HG03060 (cell line): ENCODE measurements around the gene TMEM253.
A peak's percentile ranks its signal among the peaks of the same experiment; 100 is the strongest.

ENCODE experiments used
- ATAC-seq: cut with Tn5 transposase; IDR thresholded peaks from one replicate; pipeline ENCODE4 v1.9.1; 2021; ENCODE audit warnings: low read depth, moderate number of reproducible peaks; ENCODE audit not compliant: unreplicated experiment

Gene TMEM253

DNA sequence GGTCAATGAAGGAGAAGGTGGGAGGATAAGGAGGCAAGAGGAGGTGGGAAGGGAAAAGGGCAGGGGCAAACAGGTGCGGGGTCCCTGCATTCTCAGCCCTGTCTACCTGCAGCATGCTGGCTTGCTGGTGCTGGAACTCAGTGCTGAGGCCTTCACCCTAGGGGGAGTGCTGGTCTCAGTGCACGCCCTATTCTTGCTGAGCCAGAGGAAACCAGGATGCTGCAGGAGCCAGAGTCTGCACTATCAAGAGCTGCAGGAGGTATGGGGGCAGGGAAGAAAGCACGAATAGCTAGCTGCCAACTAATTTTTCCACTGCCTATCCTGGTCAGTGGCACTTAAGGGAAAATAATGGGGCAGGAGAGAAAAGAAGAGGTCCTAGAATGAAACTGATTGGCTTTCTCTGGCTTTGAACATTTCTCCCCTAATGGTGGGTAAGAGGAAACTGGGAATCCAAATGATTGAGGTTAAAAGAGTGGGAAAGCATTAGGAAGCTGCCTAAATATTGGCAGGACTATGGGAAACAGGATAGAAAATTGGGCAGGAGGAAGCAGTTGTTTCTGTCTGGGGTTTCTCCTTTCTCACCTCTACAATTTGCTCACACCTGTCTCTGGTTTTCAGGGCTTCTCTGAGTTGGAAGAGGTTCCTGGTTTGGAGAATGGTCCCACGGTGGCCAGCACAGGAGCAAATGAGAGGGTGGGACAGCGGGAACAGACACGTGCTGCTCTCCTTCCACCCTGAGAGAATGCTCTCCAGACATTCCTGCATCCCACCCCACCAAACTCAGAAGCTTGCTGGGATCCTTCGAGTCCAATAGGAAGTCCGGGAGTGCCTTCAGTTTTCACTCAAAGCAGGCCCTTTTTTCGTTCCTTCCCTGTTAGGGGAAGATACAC is 1.9 kb downstream of the TMEM253 start:
- no peak for ATAC-seq

DNA sequence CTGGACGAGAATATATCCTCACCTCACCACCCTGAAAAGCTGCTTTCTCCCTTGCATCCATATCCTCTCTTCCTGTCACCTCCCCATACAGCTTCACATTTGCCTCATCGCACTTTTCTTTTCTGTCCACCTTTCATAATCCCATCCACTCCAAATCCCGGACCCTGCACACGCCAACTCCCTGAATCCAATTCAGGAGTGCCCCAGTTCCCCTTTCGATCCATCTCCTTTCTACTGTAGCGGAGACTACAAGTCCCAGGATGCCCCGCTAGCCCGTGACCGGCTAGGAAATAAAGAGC is 2.5 kb downstream of the TMEM253 start:
- ATAC-seq = no peak

DNA sequence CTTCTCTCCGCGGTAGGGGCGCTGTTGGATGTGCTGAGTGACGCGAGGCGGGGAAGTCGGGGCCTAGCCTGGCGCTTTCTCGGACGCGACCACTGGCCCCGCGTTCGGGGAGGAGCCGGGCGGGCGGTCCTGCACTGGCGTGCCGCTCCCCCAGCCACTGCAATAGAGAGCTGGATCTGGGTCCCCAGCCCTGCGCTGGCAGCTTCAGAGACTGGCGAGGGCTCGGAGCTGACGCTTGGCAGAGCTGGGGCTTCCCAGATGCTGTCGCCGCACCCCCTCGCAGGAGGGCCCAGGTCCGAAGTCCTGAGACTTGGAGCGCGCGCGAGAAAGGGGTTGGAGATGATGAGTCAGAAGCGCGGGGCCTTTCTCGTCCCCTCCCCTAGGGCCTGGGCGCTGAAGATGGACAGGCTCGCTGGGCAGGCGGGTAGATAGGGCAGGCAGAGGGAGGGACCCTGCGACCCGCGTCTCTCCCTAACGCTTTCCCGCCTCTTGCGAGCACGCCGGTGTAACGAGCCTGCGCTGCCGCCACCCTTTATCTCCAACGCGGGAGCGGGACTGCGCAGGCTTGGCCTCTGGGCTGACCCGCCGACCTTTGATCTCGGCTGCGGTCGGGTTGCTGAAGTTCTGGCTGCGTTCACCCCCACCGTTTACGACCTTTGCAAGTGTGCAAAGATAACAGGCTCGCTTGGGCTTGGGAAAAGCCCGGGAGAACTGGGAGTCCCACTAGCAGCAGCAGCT is 3.0 kb downstream of the TMEM253 start:
- peak; percentile 79 for ATAC-seq

DNA sequence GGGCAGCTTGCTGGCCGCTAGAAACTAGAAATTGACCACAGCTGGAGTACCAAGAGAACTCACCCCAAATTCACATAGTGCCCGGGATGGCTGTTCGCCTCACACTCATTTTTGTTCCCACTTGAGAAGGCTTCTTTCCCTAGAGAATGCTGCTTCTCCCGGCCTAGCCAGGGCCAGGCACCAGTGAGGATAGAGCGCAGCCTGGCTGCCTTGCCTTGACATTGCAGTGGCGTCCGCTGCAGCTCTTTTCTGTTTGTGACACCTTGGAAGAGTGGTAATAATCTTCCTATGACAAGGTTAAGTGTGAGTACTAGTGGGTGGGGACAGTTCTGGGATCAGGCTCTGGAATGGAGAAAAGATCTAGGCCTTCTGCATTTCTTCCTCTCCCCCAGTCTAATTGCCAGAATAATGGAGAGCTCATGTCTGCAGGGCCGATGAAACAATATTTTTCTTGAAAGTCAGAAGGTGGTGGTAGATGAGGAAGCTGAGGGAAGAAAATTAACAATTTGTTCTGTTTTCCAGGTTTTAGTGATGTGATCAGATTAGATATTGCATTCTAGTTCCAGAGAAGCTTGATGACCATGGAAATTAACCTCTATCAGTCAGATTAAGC is 3.7 kb downstream of the TMEM253 start:
- ATAC-seq = no peak

DNA sequence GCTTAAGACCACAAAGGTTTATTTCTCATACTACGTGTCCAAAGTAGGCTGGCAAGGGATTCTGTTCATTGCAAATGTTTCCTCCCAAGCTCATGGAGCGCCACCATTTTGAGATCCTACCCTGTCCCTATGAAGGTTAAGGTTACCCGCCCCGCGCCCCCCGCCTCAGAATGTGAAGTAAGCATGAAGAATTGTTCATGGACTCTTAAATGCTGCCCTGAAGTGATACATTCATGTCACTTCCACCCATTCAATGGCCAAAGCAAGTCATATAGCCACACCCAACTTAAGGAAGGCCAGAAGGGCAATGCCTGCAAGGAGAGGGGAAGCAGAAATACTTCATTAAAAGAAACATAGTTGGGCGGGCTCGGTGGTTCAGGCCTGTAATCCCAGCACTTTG is 4.2 kb downstream of the TMEM253 start:
- no peak for ATAC-seq

DNA sequence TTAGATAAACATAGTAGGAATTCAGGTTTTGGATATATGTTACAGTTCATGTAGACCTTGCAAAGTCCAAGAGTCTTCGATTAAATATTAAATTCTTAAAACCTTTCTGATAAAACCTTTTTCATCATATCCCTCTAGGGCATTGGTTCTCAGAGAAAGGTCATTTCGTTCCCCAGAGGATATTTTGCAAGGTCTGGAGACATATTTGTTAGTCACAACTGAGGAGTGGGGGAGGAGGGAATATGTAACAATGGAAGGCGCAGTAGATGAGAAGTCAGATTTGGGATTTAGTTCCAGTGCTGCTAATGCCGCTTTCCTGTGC is 5.3 kb downstream of the TMEM253 start:
- no peak for ATAC-seq

DNA sequence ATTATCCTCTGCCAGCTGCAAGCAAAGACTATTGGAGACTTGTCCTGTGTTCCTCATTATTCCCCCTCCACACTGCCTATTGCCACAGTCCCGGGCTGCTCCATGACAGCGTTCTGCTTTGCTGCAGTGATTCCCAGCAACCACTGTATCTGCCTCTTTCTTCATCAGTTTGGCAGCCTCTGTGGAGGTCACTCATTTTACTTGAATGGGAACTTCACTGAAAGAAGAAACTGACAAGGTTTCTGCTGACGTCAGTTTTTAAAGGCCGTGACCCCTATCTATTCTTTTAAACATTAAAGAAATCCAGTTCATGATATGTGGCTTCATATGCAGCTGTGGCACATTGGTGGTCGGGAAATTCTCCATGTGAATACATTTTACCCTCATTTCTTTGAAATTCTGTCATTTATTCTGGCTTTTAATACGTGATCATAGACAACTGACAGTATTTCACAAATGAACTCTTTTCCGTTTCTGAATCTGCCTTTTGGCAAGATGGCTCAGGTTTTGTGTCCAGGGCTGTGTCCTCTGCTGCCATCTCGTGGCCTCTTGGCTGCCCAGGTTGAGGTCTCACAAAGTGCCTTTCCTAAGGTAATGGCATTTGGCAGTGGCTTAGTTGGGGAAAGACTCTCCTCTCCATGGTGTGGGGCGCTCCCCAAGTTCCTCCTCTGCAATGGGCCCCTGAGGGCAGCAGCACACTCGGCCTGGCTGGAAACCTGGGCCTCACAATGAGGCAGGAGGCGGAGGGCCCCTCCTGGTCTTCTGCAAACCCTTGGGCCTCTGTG is 5.8 kb downstream of the TMEM253 start:
- ATAC-seq = no peak

DNA sequence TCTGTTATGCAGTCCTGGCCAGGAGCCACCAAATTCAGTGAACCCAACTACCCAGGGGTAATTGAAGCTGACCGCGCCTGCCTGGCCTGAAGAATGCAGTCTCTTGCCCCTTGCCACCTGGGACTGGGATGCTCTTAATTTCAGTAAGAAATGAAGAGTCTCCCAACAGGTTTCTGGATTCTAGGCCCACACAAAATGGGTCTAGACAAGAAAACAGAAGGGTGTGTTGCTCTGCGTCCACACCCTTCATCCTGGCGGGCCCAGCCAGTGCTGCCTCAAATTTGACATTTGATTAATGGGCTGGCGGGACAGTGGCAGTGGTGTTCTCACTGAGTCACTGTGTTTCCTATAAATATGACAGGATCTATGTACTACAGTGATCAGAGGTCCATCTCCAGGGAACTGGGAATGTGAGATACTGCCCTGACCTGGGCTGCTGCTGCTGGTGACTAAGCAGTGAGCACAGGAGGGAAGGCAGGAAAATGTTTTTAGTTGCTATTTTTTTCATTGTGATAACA is 6.5 kb downstream of the TMEM253 start:
- ATAC-seq = no peak

DNA sequence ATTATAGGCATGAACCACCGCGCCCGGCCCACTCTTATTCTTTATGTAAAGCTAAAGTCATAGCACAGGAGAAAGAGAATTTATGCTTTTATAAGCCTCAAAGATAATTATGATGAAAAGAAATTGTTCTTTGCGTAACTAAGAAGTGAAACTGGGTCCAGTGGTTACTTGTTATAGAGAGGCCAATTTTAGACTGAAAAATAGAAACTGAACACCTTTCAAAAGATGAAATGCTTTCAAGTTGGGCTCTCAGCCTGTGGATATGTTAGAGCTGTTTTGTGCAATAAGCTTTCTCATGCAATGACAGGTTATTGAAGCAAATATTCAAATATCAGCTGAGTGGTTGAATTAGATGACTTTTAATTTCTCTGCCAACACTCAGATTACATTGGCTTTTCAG is 7.9 kb downstream of the TMEM253 start:
- ATAC-seq = no peak

DNA sequence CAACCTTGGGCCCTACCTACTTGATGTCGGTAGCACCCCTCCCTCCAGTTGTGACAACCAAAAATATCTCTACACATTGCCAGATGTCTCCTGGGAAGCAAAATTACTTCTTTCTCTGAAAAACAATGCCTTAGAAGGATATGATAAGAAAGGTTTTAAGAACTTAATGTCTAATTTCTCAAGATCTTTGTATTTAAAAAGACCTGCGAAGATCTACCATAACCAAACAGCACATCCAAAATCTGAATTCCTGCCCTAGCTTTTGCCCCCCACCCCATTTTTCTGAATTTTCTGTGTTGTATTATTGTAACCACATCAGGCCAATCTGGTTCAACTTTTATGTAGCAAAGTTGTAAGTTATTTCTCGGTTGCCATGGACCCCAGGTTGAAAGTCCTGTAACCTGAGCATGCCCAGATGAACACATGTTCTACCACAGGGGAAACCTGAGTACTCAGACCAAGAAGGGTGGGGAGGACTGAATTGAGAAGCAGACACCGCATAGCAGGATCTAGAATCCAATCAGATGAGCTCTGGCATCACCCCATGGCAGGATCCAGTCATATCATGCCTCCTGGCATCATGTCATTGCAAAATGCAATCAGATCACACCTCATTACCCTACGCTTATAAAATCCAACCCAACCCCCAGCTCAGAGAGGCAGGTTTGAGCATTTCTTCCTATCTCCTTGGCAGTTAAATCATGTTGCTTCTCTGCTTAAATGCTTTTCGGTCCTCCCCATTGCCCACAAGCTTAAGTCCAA is 8.7 kb downstream of the TMEM253 start:
- ATAC-seq = no peak

DNA sequence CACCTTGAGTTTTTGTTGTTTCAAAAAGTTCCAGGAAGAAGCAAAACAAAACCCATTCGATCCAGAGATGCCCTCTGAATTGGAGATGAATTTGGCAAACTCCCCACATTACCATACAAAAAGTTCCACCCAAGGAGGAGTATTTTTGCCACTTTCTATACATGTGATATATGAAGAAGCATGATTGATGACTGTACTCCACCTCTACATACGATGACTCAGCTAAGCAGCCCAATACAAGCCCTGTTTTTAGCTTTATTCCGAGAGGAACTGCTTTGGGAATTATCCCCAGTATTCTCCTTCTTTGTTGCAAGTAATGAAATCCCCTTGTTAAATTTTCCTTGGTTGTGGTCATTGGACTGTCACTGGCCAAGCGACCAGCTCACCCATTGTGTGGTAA is 11.4 kb downstream of the TMEM253 start:
- no peak for ATAC-seq

DNA sequence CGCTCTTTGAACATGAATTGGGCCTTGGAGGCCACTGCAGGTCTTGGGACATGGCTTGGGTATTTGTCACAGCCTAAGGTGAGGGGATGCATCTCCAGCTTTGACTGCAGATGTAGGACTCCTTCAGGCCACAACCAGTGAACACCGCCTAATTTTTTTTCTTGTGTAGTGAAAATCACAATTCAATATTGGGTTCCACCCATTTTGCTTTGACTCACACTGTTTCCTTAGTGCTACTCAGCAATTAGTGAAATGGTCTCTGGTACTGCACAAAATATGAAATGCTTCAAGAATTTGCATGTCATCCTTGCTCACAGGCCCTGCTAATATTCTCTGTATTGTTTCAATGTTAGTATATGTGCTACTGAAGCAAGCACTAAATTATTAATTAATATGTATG is 12.5 kb downstream of the TMEM253 start:
- no peak for ATAC-seq

DNA sequence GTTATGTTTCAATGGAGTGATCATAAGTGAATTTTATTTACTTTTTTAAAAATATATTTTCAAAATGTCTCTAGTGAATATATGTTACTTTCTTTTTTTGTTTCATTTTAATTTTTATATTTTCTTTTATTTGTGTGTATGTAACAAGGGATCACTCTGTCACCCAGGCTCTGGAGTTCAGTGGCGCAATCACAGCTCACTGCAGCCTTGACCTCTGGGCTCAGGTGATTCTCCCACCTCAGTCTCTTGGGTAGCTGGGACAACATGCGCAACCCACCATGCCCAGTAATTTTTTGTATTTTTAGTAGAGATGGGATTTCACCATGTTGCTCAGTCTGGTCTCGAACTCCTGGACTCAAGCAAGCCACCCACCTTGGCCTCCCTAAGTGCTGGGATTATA is 18.1 kb downstream of the TMEM253 start:
- ATAC-seq = no peak

DNA sequence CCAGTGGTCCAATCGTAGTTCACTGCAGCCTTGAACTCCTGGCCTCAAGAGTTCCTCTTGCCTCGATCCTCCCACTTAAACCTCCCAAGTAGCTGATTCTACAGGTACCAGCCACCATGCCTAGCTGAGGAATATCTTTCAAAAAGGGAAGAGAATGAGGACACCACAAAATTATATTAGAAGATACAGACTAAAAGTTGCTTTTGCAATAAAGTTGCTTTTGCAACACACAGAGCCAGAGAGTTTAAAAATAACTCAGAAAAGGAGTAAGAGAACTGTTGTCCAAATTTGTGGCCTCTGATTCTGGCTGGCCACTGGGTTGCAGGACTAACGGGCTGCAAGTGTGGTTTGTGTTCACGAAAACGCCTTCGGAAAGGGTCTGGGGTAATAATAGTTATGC is 19.8 kb downstream of the TMEM253 start:
- no peak for ATAC-seq

DNA sequence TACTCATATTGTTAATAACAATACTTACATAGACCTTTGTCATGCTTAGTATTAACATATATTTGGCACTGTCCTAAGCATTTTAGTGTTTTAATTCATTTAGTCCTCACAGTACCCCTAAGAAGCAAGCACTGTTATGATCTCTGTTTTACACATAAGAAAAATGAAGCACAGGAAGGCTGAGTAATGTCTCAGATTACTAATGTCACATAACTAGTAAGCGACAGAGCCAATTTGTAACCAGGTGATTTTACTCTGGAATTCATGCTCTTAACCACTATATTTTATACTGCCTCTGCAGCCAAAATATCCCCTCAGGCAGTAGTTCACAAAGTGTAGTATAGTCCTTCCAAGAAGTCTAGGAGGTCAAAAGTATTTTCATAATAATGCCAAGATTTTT is 20.3 kb downstream of the TMEM253 start:
- no peak for ATAC-seq

DNA sequence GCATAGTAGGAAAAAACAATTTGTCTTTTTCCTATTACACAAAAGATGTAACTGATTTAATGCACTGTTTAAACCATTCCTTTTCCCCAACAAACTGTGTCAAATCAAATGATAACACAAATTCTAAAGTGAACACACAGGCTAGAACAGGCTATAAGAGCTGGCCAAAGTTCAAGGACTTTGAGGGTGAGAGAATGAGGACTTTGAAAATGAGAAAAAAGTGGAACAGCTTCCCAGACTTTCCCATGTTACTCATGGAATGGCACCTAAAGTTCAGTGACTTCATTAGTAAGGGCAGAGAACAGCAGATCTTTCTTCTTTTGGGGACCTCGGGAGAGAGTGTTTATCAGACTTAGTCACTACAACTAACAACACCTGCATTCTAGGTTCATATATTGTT is 22.6 kb downstream of the TMEM253 start:
- ATAC-seq = no peak

DNA sequence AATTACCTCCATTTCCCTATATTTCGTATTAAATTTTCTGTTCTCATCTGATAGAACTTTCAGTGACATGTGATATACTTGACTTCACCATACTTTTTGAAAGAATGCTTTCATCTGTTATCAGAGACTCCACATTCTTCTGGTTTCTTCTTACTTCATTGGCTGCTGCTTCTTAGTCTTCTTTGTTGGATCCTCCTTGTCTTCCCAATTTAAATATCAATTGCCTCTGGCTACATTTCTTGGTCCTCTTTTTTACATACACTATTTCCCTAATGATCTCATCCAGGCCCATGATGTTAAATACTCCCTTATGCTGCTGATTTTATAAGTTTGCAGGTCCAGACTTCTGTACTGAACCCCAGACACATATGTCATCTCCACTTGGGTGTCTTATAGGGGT is 33.0 kb downstream of the TMEM253 start:
- no peak for ATAC-seq

DNA sequence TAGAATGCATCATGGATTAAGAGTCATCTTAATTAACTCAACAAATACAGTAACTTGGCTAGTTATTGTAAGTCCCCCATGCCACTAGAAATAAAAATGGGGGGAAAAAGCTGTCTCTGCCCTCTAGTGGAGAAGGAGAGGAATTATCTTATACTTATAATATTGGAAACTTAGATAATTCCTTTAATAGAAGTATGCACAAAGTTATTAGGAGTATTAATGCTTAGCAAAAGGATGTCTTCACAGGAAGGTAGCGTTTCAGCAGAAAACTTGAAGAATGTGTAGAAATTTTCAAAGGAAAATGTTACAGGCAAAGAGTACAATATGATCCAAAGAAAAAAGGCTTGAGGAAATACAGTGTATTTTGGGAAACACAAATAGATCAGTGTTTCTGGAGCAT is 35.2 kb downstream of the TMEM253 start:
- no peak for ATAC-seq

DNA sequence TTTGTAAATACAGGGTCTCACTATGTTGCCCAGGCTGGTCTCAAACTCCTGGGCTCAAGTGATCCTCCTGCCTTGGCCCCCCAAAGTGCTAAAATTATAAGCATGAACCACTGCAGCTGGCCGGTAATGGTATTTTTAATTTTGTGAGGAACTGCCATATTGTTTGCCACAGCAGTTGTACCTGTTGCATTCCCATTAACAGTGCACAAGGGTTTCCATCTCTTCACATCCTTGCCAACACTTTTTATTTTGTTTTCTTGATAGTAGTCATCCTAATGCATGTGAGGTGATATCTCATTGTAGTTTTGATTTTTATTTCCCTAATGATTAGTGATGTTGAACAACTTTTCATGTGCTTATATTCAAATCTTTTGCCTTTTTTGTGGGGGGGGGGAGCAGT is 41.5 kb downstream of the TMEM253 start:
- no peak for ATAC-seq

DNA sequence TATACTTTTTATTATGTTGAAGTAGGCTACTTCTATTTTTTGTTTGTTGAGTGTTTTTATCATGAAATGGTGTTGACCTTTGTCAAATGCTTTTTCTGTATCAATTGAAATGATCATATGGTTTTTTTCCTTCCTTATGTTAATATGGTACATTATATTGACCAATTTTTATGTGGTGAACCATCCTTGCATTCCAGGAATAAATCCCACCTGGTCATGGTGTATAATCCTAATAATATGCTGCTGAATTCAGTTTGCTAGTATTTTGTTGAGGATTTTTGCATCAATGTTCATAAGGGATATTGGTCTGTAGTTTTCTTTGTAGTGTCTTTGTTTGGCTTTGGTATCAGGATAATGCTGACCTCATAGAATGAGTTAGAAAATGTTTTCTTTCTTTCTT is 44.6 kb downstream of the TMEM253 start:
- ATAC-seq = no peak
